ENCODE data around the gene ZFYVE16. TPM values are rescaled to one million over a fixed set of nuclear protein-coding genes. Genes with fewer than 3 reads are reported as not detected.

Gene ZFYVE16
- total and polyA plus RNA-seq, 2 experiments from 2014 or later: 15.8 to 19.0 TPM

DNA sequence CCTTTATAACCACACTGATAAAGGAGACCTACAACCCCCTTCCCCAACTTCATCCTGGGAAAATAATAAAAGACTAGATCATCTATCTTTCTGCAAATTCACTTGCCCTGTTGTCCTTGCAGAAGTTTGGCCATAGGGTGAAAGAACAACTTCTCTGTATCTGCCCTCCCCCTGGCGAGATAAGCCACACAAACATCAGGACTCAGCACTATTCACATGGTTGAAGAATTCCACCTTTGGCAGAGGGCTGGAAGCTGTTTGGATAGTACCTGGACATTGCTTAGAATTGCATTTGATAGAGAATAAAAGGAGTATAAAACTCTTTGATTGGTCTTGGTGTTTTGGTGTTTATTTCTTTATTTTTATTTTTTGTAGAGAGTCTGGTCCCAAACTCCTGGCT lies 97.0 kb downstream of the ZFYVE16 start:
- no peaks in the 10 kb centered on the region for H3K27me3 ChIP-seq (replicated peaks; ENCODE audit: insufficient read depth)
- no peaks in the 10 kb centered on the region for H3K9me2 ChIP-seq (ENCODE audit: insufficient read depth)
- H2AFZ ChIP-seq: no peak overlapping the region
- H3K9me3 ChIP-seq (ENCODE audit: low read depth): no peaks in the 10 kb centered on the region
- H3F3A ChIP-seq (ENCODE audit: insufficient read depth): no peaks in the 10 kb centered on the region
- TF ChIP-seq EZH2 (IDR thresholded peaks at IDR 0.05; ENCODE audit: insufficient read depth, poor library complexity, severe bottlenecking) (no peak), EZH2phosphoT487 (IDR thresholded peaks at IDR 0.05; ENCODE audit: insufficient read depth, low read depth) (no peak)
- 50 to 62% methylated on average over 1 of the region's 1 CpG for WGBS, 2 experiments (ENCODE audit: low coverage in 1 of 2, low lambda C conversion rate in 2 of 2, missing lambda C conversion rate in 2 of 2)
- no peaks in the 10 kb centered on the region for H3K4me1 ChIP-seq (ENCODE audit: insufficient read depth)
- H3K27ac ChIP-seq: no peak overlapping the region
- no peak for DNase-seq
- in situ Hi-C loops (cut with MboI): no loop called here
- H3K79me2 ChIP-seq (ENCODE audit: insufficient read depth): no peaks in the 10 kb centered on the region
- no peaks in the 10 kb centered on the region for H4K20me1 ChIP-seq (ENCODE audit: insufficient read depth)
- H3K4me3 ChIP-seq: no peak overlapping the region
- no peak overlapping the region for H3K9ac ChIP-seq
- no peak overlapping the region for H3K4me2 ChIP-seq (ENCODE audit: unreplicated experiment)
- H3K36me3 ChIP-seq (ENCODE audit: low read depth): no peaks in the 10 kb centered on the region; the same call in 1 of the 2 replicates

DNA sequence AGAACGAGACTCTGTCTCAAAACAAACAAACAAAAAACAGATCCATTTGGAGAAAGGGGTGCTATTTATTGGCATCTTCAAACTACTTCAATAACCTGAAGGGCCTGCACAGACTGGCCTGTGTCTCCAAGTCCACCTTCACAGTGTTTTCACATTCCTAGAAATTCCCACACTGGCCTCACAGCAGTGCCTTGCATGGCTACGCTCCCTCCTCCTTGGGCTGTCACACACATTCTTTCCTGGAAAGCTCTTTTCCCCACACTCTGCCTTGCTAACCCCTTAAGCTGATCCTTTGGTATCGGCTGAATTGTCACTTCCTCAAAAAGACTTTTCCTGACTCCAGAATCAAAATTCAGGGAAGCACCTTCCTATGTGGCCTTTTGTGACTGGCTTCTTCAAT lies 99.8 kb downstream of the ZFYVE16 start:
- 94 to 97% methylated on average over 3 of the region's 3 CpGs for WGBS, 2 experiments (ENCODE audit: low coverage in 1 of 2, low lambda C conversion rate in 2 of 2, missing lambda C conversion rate in 2 of 2)
- no peaks in the 10 kb centered on the region for H3K9me3 ChIP-seq (ENCODE audit: low read depth)
- TF ChIP-seq EZH2 (IDR thresholded peaks at IDR 0.05; ENCODE audit: insufficient read depth, poor library complexity, severe bottlenecking) (no peak), EZH2phosphoT487 (IDR thresholded peaks at IDR 0.05; ENCODE audit: insufficient read depth, low read depth) (no peak)
- no peak overlapping the region for H3K9ac ChIP-seq
- no peak for DNase-seq
- H3K27ac ChIP-seq: no peak overlapping the region
- no peaks in the 10 kb centered on the region for H3F3A ChIP-seq (ENCODE audit: insufficient read depth)
- in situ Hi-C loops (cut with MboI): no loop called here
- no peaks in the 10 kb centered on the region for H3K79me2 ChIP-seq (ENCODE audit: insufficient read depth)
- H4K20me1 ChIP-seq (ENCODE audit: insufficient read depth): no peaks in the 10 kb centered on the region
- no peak overlapping the region for H3K4me3 ChIP-seq
- H3K27me3 ChIP-seq (replicated peaks; ENCODE audit: insufficient read depth): no peaks in the 10 kb centered on the region
- no peak overlapping the region for H3K4me2 ChIP-seq (ENCODE audit: unreplicated experiment)
- H3K4me1 ChIP-seq (ENCODE audit: insufficient read depth): no peaks in the 10 kb centered on the region
- H3K9me2 ChIP-seq (ENCODE audit: insufficient read depth): no peaks in the 10 kb centered on the region
- H2AFZ ChIP-seq: no peak overlapping the region
- H3K36me3 ChIP-seq (ENCODE audit: low read depth): no peaks in the 10 kb centered on the region; the same call in 1 of the 2 replicates

DNA sequence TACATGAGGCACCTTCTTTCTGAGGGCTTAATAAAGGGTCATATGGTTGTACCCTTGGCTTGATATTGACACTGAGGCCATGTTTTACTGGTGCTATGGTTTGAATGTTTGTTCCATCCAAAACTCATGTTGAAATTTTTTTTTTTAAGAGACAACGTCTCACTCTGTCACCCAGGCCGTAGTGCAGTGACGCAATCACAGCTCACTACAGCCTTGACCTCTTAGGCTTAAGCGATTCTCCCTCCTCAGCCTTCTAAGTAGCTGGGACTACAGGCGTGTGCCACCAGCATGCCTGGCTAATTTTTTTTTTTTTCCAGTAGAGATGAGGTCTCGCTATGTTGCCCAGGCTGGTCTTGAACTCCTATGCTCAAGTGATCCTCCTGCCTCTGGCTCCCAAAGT lies 101.0 kb downstream of the ZFYVE16 start:
- no peaks in the 10 kb centered on the region for H3F3A ChIP-seq (ENCODE audit: insufficient read depth)
- no peak overlapping the region for H3K4me2 ChIP-seq (ENCODE audit: unreplicated experiment)
- TF ChIP-seq EZH2phosphoT487 (IDR thresholded peaks at IDR 0.05; ENCODE audit: insufficient read depth, low read depth) (no peak), EZH2 (IDR thresholded peaks at IDR 0.05; ENCODE audit: insufficient read depth, poor library complexity, severe bottlenecking) (no peak)
- no peak for DNase-seq
- 88 to 90% methylated on average over 6 of the region's 6 CpGs for WGBS, 2 experiments (ENCODE audit: low coverage in 1 of 2, low lambda C conversion rate in 2 of 2, missing lambda C conversion rate in 2 of 2)
- no peaks in the 10 kb centered on the region for H4K20me1 ChIP-seq (ENCODE audit: insufficient read depth)
- no peaks in the 10 kb centered on the region for H3K9me2 ChIP-seq (ENCODE audit: insufficient read depth)
- no peak overlapping the region for H3K27ac ChIP-seq
- H3K4me1 ChIP-seq (ENCODE audit: insufficient read depth): no peaks in the 10 kb centered on the region
- no peaks in the 10 kb centered on the region for H3K79me2 ChIP-seq (ENCODE audit: insufficient read depth)
- H3K9me3 ChIP-seq (ENCODE audit: low read depth): no peaks in the 10 kb centered on the region
- in situ Hi-C loops (cut with MboI): no loop called here
- H3K36me3 ChIP-seq (ENCODE audit: low read depth): no peaks in the 10 kb centered on the region; the same call in 1 of the 2 replicates
- no peaks in the 10 kb centered on the region for H3K27me3 ChIP-seq (replicated peaks; ENCODE audit: insufficient read depth)
- no peak overlapping the region for H2AFZ ChIP-seq
- no peak overlapping the region for H3K4me3 ChIP-seq
- H3K9ac ChIP-seq: no peak overlapping the region

- no peaks in the 10 kb centered on the region for H3K9me2 ChIP-seq (ENCODE audit: insufficient read depth)
- no peaks in the 10 kb centered on the region for H3K9me3 ChIP-seq (ENCODE audit: low read depth)
- no peaks in the 10 kb centered on the region for H3K79me2 ChIP-seq (ENCODE audit: insufficient read depth)
- no peak for TF ChIP-seq EZH2phosphoT487 (IDR thresholded peaks at IDR 0.05; ENCODE audit: insufficient read depth, low read depth)
- TF ChIP-seq EZH2 (IDR thresholded peaks at IDR 0.05; ENCODE audit: insufficient read depth, poor library complexity, severe bottlenecking): no peak
- in situ Hi-C loops (cut with MboI): no loop called here
- no peaks in the 10 kb centered on the region for H3F3A ChIP-seq (ENCODE audit: insufficient read depth)
- no peaks in the 10 kb centered on the region for H3K27me3 ChIP-seq (replicated peaks; ENCODE audit: insufficient read depth)
- no peaks in the 10 kb centered on the region for H3K4me1 ChIP-seq (ENCODE audit: insufficient read depth)
- H4K20me1 ChIP-seq (ENCODE audit: insufficient read depth): no peaks in the 10 kb centered on the region
- no peak overlapping the region for H2AFZ ChIP-seq
- no peak for DNase-seq
- H3K4me2 ChIP-seq (ENCODE audit: unreplicated experiment): no peak overlapping the region
- H3K27ac ChIP-seq: no peak overlapping the region
- no peak overlapping the region for H3K9ac ChIP-seq
- no peak overlapping the region for H3K4me3 ChIP-seq
- 48 to 53% methylated on average over 4 of the region's 4 CpGs for WGBS, 2 experiments (ENCODE audit: low coverage in 1 of 2, low lambda C conversion rate in 2 of 2, missing lambda C conversion rate in 2 of 2)
- no peaks in the 10 kb centered on the region; the same call in 1 of the 2 replicates for H3K36me3 ChIP-seq (ENCODE audit: low read depth)
Measured at GRCh38 chr5:80509362-80509761, 101.5 kb downstream of the ZFYVE16 start.

DNA sequence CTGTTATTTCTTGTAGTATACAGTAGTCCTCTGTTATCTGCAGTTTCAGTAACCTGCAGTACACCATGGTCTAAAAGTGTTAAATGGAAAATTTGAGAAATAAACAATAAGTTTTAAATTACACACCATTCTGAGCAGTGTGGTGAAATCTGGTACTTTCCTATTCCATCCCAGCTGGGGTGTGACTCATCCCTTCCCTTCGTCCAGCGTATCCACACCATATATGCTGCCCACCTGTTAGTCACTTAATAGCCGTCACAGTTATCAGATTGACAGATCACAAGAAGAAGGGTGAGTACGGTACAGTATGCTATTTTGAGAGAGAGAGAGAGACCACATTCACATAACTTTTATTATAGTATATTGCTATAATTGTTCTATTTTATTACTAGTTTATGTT lies 109.0 kb downstream of the ZFYVE16 start:
- Histone ChIP-seq H3K9ac (no peak overlapping the region), H3K9me3 (ENCODE audit: low read depth) (no peaks in the 10 kb centered on the region), H3K27ac (no peak overlapping the region), H3F3A (ENCODE audit: insufficient read depth) (no peaks in the 10 kb centered on the region), H3K27me3 (replicated peaks; ENCODE audit: insufficient read depth) (no peaks in the 10 kb centered on the region), H3K36me3 (ENCODE audit: low read depth) (no peaks in the 10 kb centered on the region), H3K79me2 (ENCODE audit: insufficient read depth) (no peaks in the 10 kb centered on the region), H4K20me1 (ENCODE audit: insufficient read depth) (no peaks in the 10 kb centered on the region), H3K4me3 (no peak overlapping the region), H3K4me1 (ENCODE audit: insufficient read depth) (no peaks in the 10 kb centered on the region), H2AFZ (no peak overlapping the region), H3K4me2 (ENCODE audit: unreplicated experiment) (no peak overlapping the region), H3K9me2 (ENCODE audit: insufficient read depth) (no peaks in the 10 kb centered on the region)
- WGBS, 2 experiments (ENCODE audit: low coverage in 1 of 2, low lambda C conversion rate in 2 of 2, missing lambda C conversion rate in 2 of 2): 20 to 29% methylated on average over 4 of the region's 4 CpGs
- DNase-seq: peak; percentile 84
- TF ChIP-seq EZH2 (IDR thresholded peaks at IDR 0.05; ENCODE audit: insufficient read depth, poor library complexity, severe bottlenecking) (no peak), EZH2phosphoT487 (IDR thresholded peaks at IDR 0.05; ENCODE audit: insufficient read depth, low read depth) (no peak)
- in situ Hi-C loops (cut with MboI): no loop called here

Small RNA genes within 50 kb of the gene (small RNA-seq; reads per million reads assigned to genes)
- not detected for gene RNU6-211P (ENCODE audit: low read depth, low replicate concordance)

Other genes starting within 250 kb of the ZFYVE16 start
- 11.7 and 11.8 TPM in 2 replicates for gene SERINC5, start 152.0 kb upstream of the ZFYVE16 start, total RNA-seq (2014; rRNA removed; shearing (Covaris generic))
- 5.4 TPM in 2 replicates for gene SERINC5, start 152.0 kb upstream of the ZFYVE16 start, polyA plus RNA-seq (2016; fragmentation: Nextera tagmentation; extraction: Ambion mirVana)
- gene SPZ1, start 88.1 kb upstream of the ZFYVE16 start, total RNA-seq (2014; rRNA removed; shearing (Covaris generic)): not detected in 2 replicates
- gene SPZ1, start 88.1 kb upstream of the ZFYVE16 start, polyA plus RNA-seq (2016; fragmentation: Nextera tagmentation; extraction: Ambion mirVana): not detected in 2 replicates
- 3.4 and 7.8 TPM in 2 replicates for gene FAM151B, start 80.0 kb downstream of the ZFYVE16 start, total RNA-seq (2014; rRNA removed; shearing (Covaris generic))
- 2.6 and 4.4 TPM in 2 replicates for gene FAM151B, start 80.0 kb downstream of the ZFYVE16 start, polyA plus RNA-seq (2016; fragmentation: Nextera tagmentation; extraction: Ambion mirVana)
- not detected in 2 replicates for gene ANKRD34B, start 162.2 kb downstream of the ZFYVE16 start, total RNA-seq (2014; rRNA removed; shearing (Covaris generic))
- not detected in 2 replicates for gene ANKRD34B, start 162.2 kb downstream of the ZFYVE16 start, polyA plus RNA-seq (2016; fragmentation: Nextera tagmentation; extraction: Ambion mirVana)
- gene MSH3, start 246.6 kb downstream of the ZFYVE16 start, total RNA-seq (2014; rRNA removed; shearing (Covaris generic)): 11.7 and 15.9 TPM in 2 replicates
- 13.5 and 14.0 TPM in 2 replicates for gene MSH3, start 246.6 kb downstream of the ZFYVE16 start, polyA plus RNA-seq (2016; fragmentation: Nextera tagmentation; extraction: Ambion mirVana)
- 19.0 and 23.8 TPM in 2 replicates for gene DHFR, start 246.9 kb downstream of the ZFYVE16 start, total RNA-seq (2014; rRNA removed; shearing (Covaris generic))
- 10.0 and 11.6 TPM in 2 replicates for gene DHFR, start 246.9 kb downstream of the ZFYVE16 start, polyA plus RNA-seq (2016; fragmentation: Nextera tagmentation; extraction: Ambion mirVana)